HUES64 (cell line): ENCODE data around the gene CASP10.

Experiments used
- H3K27ac ChIP-seq: 2 replicates; pipeline ENCODE4 v1.7.0; 2013; ENCODE audit warnings: low read depth, low read length, inconsistent platforms
- H3K27me3 ChIP-seq: 2 replicates; pipeline ENCODE4 v1.6.1; 2013; ENCODE audit warnings: mild to moderate bottlenecking, low read length; ENCODE audit not compliant: insufficient read depth
- H3K36me3 ChIP-seq: 2 replicates; pipeline ENCODE4 v1.6.1; 2013; ENCODE audit warnings: mild to moderate bottlenecking, low read length; ENCODE audit not compliant: insufficient read depth
- H3K4me1 ChIP-seq: 2 replicates; pipeline ENCODE4 v1.6.1; 2013; ENCODE audit warnings: mild to moderate bottlenecking, low read length, moderate library complexity; ENCODE audit not compliant: insufficient read depth
- H3K4me3 ChIP-seq: 2 replicates; pipeline ENCODE4 v1.5.1; 2013; ENCODE audit warnings: mild to moderate bottlenecking, low read length, moderate library complexity
- H3K9ac ChIP-seq: 2 replicates; pipeline ENCODE4 v1.6.1; 2013; ENCODE audit warnings: mild to moderate bottlenecking, low read depth, low read length
- H3K9me3 ChIP-seq: 2 replicates; pipeline ENCODE4 v1.6.1; 2013; ENCODE audit warnings: low read depth, low read length; ENCODE audit not compliant: insufficient read depth
- WGBS: fragments of 150-250, 120-280 bp; methylation state at CpG from one replicate; pipeline ENCODE4 v1.1.7; 2013; ENCODE audit warnings: missing lambda C conversion rate; 5-methylcytosine and 5-hydroxymethylcytosine counted together

The CASP10 gene

GRCh38 chr2:201201371-201201770 lies 18.4 kb downstream of the CASP10 start:
- H3K4me3 ChIP-seq: no peak overlapping the region
- no peak overlapping the region for H3K9ac ChIP-seq
- H3K36me3 ChIP-seq: peaks cover 4% of the 10 kb centered on the region; the same call in 1 of the 2 replicates
- H3K27me3 ChIP-seq: no peaks in the 10 kb centered on the region
- no peaks in the 10 kb centered on the region for H3K9me3 ChIP-seq
- no peak overlapping the region for H3K27ac ChIP-seq
- WGBS: 92% methylated on average over 8 of the region's 8 CpGs
- no peaks in the 10 kb centered on the region for H3K4me1 ChIP-seq

- Histone ChIP-seq H3K27me3 (no peaks in the 10 kb centered on the region), H3K27ac (no peak overlapping the region), H3K36me3 (no peaks in the 10 kb centered on the region), H3K4me1 (no peaks in the 10 kb centered on the region), H3K9ac (no peak overlapping the region), H3K9me3 (no peaks in the 10 kb centered on the region), H3K4me3 (no peak overlapping the region)
- 75% methylated on average over 5 of the region's 6 CpGs for WGBS
Observed at GRCh38 chr2:201203916-201204654, 21.1 kb downstream of the CASP10 start.

GRCh38 chr2:201204655-201205514 lies 21.9 kb downstream of the CASP10 start:
- Histone ChIP-seq H3K9me3 (no peaks in the 10 kb centered on the region), H3K4me3 (no peak overlapping the region), H3K27ac (no peak overlapping the region), H3K36me3 (no peaks in the 10 kb centered on the region), H3K4me1 (no peaks in the 10 kb centered on the region), H3K27me3 (no peaks in the 10 kb centered on the region), H3K9ac (no peak overlapping the region)
- 92% methylated on average over 9 of the region's 9 CpGs for WGBS

GRCh38 chr2:201205515-201205849 lies 22.5 kb downstream of the CASP10 start:
- WGBS: 92% methylated on average over 3 of the region's 3 CpGs
- Histone ChIP-seq H3K9ac (no peak overlapping the region), H3K27ac (no peak overlapping the region), H3K4me1 (no peaks in the 10 kb centered on the region), H3K4me3 (no peak overlapping the region), H3K9me3 (no peaks in the 10 kb centered on the region), H3K27me3 (no peaks in the 10 kb centered on the region), H3K36me3 (no peaks in the 10 kb centered on the region)

GRCh38 chr2:201208563-201209252 lies 25.8 kb downstream of the CASP10 start:
- no peak overlapping the region for H3K27ac ChIP-seq

GRCh38 chr2:201215963-201216362 lies 33.0 kb downstream of the CASP10 start:
- H3K27me3 ChIP-seq: no peaks in the 10 kb centered on the region
- no peak overlapping the region for H3K4me3 ChIP-seq
- H3K9me3 ChIP-seq: no peaks in the 10 kb centered on the region; the same call in 1 of the 2 replicates
- H3K4me1 ChIP-seq: peaks cover 14% of the 10 kb centered on the region
- H3K9ac ChIP-seq: no peak overlapping the region
- no peaks in the 10 kb centered on the region for H3K36me3 ChIP-seq
- no peak overlapping the region for H3K27ac ChIP-seq
- WGBS: 94% methylated on average over 3 of the region's 4 CpGs

More at GRCh38 chr2:201208563-201209252, 25.8 kb downstream of the CASP10 start:
- WGBS: 96% methylated on average over 12 of the region's 12 CpGs
- H3K9me3 ChIP-seq: no peaks in the 10 kb centered on the region
- H3K9ac ChIP-seq: no peak overlapping the region
- H3K36me3 ChIP-seq: no peaks in the 10 kb centered on the region
- H3K4me1 ChIP-seq: no peaks in the 10 kb centered on the region
- no peak overlapping the region for H3K4me3 ChIP-seq
- H3K27me3 ChIP-seq: no peaks in the 10 kb centered on the region

GRCh38 chr2:201216918-201217317 lies 34.0 kb downstream of the CASP10 start:
- H3K27ac ChIP-seq: no peak overlapping the region
- no peak overlapping the region for H3K9ac ChIP-seq
- 90% methylated on average over 1 of the region's 1 CpG for WGBS
- H3K27me3 ChIP-seq: no peaks in the 10 kb centered on the region
- H3K4me3 ChIP-seq: no peak overlapping the region
- H3K36me3 ChIP-seq: no peaks in the 10 kb centered on the region
- H3K4me1 ChIP-seq: peaks cover 14% of the 10 kb centered on the region
- H3K9me3 ChIP-seq: no peaks in the 10 kb centered on the region; the same call in 1 of the 2 replicates

GRCh38 chr2:201218780-201219179 lies 35.8 kb downstream of the CASP10 start:
- Histone ChIP-seq H3K36me3 (no peaks in the 10 kb centered on the region), H3K4me3 (no peak overlapping the region), H3K4me1 (peaks cover 14% of the 10 kb centered on the region), H3K27me3 (no peaks in the 10 kb centered on the region), H3K9ac (no peak overlapping the region), H3K27ac (no peak overlapping the region), H3K9me3 (no peaks in the 10 kb centered on the region; the same call in 1 of the 2 replicates)
- 94% methylated on average over 6 of the region's 6 CpGs for WGBS

- Histone ChIP-seq H3K4me3 (no peak overlapping the region), H3K4me1 (peaks cover 14% of the 10 kb centered on the region), H3K27ac (peak overlapping the region; percentile 60; the same call in 1 of the 2 replicates), H3K27me3 (no peaks in the 10 kb centered on the region), H3K9me3 (no peaks in the 10 kb centered on the region; the same call in 1 of the 2 replicates), H3K36me3 (no peaks in the 10 kb centered on the region), H3K9ac (no peak overlapping the region)
- WGBS: 90% methylated on average over 5 of the region's 5 CpGs
Observed at GRCh38 chr2:201219328-201220096, 36.6 kb downstream of the CASP10 start.

- Histone ChIP-seq H3K9ac (no peak overlapping the region), H3K4me1 (peaks cover 14% of the 10 kb centered on the region), H3K4me3 (no peak overlapping the region), H3K36me3 (no peaks in the 10 kb centered on the region), H3K27ac (peak overlapping the region; percentile 60; the same call in 1 of the 2 replicates), H3K9me3 (no peaks in the 10 kb centered on the region; the same call in 1 of the 2 replicates), H3K27me3 (no peaks in the 10 kb centered on the region)
- WGBS: 50% methylated on average over 1 of the region's 4 CpGs
Observed at GRCh38 chr2:201220102-201220570, 37.2 kb downstream of the CASP10 start.
